Naive thymus-derived CD4-positive, alpha-beta T cell (primary cell): ENCODE data around the gene COL4A1. TPM values are rescaled to one million over a fixed set of nuclear protein-coding genes. Genes with fewer than 3 reads are reported as not detected.

Experiments used
- ATAC-seq: fragments of 150-1000 bp; cut with Tn5 transposase; 2 replicates; pipeline ENCODE4 v1.10.0; 2021; ENCODE audit warnings: mild to moderate bottlenecking, moderate library complexity
- CTCF ChIA-PET: fragments of 350-600 bp; sonication (Branson Sonifier 250); formaldehyde crosslinking; loops from one replicate; lab custom pipeline; 2021; ENCODE audit warnings: antibody characterized with exemption; lab: Charles Lee
- POLR2A ChIA-PET: fragments of 350-600 bp; sonication (Branson Sonifier 250); formaldehyde crosslinking; loops from one replicate; lab custom pipeline; 2021; ENCODE audit warnings: antibody characterized with exemption, inconsistent platforms; lab: Charles Lee
- DNase-seq, 9 donors: peaks; one replicate each; pipeline versions ENCODE4 v3.0.0 to v3.0.0-alpha.2; 2020 to 2022; ENCODE audit warnings: mixed read lengths in 1 of 9
- H3K27ac ChIP-seq: one replicate; pipeline ENCODE4 v1.7.0; 2013; ENCODE audit warnings: mild to moderate bottlenecking, low read depth, low read length, moderate library complexity
- H3K27me3 ChIP-seq, 2 donors: one replicate each; pipeline ENCODE4 v1.7.0; 2013; ENCODE audit warnings: low read length in 2 of 2, mild to moderate bottlenecking in 2 of 2, moderate library complexity in 2 of 2; ENCODE audit not compliant: control insufficient read depth in 2 of 2, insufficient read depth in 2 of 2
- H3K36me3 ChIP-seq, 3 experiments: 1 replicate in 2 of 3; 2 replicates in 1 of 3; pipeline ENCODE4 v1.7.0; 2013; ENCODE audit warnings: low read length in 3 of 3, mild to moderate bottlenecking in 3 of 3, moderate library complexity in 1 of 3; ENCODE audit not compliant: insufficient read depth in 3 of 3, control insufficient read depth in 2 of 3
- H3K4me1 ChIP-seq, 2 donors: one replicate each; pipeline ENCODE4 v1.7.0; 2013; ENCODE audit warnings: low read length in 2 of 2, mild to moderate bottlenecking in 2 of 2, moderate library complexity in 1 of 2; ENCODE audit not compliant: control insufficient read depth in 2 of 2, insufficient read depth in 2 of 2
- H3K4me3 ChIP-seq: 2 replicates; pipeline ENCODE4 v1.7.0; 2013; ENCODE audit warnings: mild to moderate bottlenecking, low read length
- H3K9me3 ChIP-seq, 3 experiments: 1 replicate in 2 of 3; 2 replicates in 1 of 3; pipeline ENCODE4 v1.7.0; 2013; ENCODE audit warnings: low read length in 3 of 3; ENCODE audit not compliant: control insufficient read depth in 2 of 3
- H3K27ac Mint-ChIP-seq, 9 donors: one replicate each; pipeline ENCODE4 v1.8.0; 2020 to 2022; ENCODE audit warnings: mixed read lengths in 9 of 9, mild to moderate bottlenecking in 8 of 9, moderate library complexity in 5 of 9, inconsistent platforms in 2 of 9
- H3K27me3 Mint-ChIP-seq, 5 donors: one replicate each; pipeline ENCODE4 v1.8.0; 2021 to 2022; ENCODE audit warnings: mixed read lengths in 5 of 5, mild to moderate bottlenecking in 1 of 5
- H3K36me3 Mint-ChIP-seq, 5 donors: one replicate each; pipeline ENCODE4 v1.8.0; 2020 to 2022; ENCODE audit warnings: mixed read lengths in 5 of 5, mild to moderate bottlenecking in 3 of 5, inconsistent platforms in 1 of 5
- H3K4me1 Mint-ChIP-seq, 7 donors: one replicate each; pipeline ENCODE4 v1.8.0; 2020 to 2022; ENCODE audit warnings: mixed read lengths in 7 of 7, mild to moderate bottlenecking in 3 of 7, inconsistent platforms in 1 of 7
- H3K4me3 Mint-ChIP-seq, 10 donors: one replicate each; pipeline ENCODE4 v1.8.0; 2020 to 2022; ENCODE audit warnings: mild to moderate bottlenecking in 10 of 10, mixed read lengths in 10 of 10, moderate library complexity in 6 of 10, inconsistent platforms in 2 of 10
- H3K9me3 Mint-ChIP-seq, 11 donors: one replicate each; pipeline ENCODE4 v1.8.0; 2020 to 2022; ENCODE audit warnings: mixed read lengths in 11 of 11, mild to moderate bottlenecking in 4 of 11, inconsistent platforms in 1 of 11, moderate library complexity in 1 of 11
- intact Hi-C, 2 donors: fragments of 100-400 bp; cut with micrococcal nuclease; formaldehyde crosslinking; loops; one replicate each; pipeline ENCODE4 v1.15.1; 2023
- polyA plus RNA-seq, 2 donors: library from polyadenylated mRNA; unstranded; fragments of 300-500 nt; fragmentation: Illumina TruSeq; gene quantifications; one replicate each; pipeline ENCODE4 v1.2.3, GENCODE V29; 2021
- total RNA-seq, 6 experiments: library from RNA in 5 of 6; stranded (reverse) in 5 of 6; gene quantifications; 1 replicate in 5 of 6; 2 replicates in 1 of 6; pipeline ENCODE4 v1.2.3 and lab custom pipeline; 2021 to 2026

Gene COL4A1
- total and polyA plus RNA-seq, 7 experiments from 2014 or later = 0.24 TPM; not detected in 6

DNA sequence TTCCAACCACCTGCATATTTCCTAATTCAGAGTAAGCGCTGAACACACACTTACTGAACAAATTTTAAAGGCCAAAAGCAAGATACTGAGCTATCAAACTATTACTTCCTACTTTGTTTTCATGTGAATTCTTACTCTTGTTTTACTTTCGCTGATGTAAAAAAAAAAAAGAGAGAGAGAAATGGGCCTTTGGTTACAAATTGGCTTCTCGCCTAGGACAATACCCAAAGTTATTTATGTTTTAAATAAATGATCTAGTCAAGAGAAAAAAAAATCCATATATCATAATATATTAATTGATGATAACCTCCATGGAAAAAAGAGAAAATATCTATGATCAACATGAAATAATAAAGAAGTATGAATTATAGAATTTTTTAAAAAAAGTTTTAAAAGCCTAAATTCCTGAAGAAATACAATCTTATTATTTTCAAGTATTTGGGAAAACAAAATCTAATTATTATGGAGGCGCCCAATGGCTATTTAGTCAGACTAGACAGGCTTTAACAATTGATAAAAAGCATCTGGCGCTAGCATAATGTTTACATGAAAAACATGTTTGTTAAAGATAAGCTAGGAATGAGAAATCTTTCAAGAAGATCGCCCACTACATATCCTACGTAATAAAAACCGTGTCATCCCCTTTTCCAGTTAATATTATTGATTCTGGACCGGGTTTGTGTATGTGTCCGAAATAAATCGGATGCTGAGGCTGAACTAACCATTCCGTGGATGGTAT lies 9.0 kb downstream of the COL4A1 start:
- Histone ChIP-seq H3K36me3 (no peaks in the 10 kb centered on the region), H3K27me3 (peaks cover 0 to 3% of the 10 kb centered on the region in 2 donors), H3K4me1 (no peaks in the 10 kb centered on the region), H3K27ac (no peak overlapping the region), H3K4me3 (no peak overlapping the region), H3K9me3 (no peaks in the 10 kb centered on the region)
- ATAC-seq (no peak), DNase-seq (no peak)
- intact Hi-C loops = no loop called here
- CTCF ChIA-PET = no interaction called here
- POLR2A ChIA-PET = no interaction called here
- no peak overlapping the region for H3K4me3 Mint-ChIP-seq
- H3K36me3 Mint-ChIP-seq = no peaks in the 10 kb centered on the region
- H3K27me3 Mint-ChIP-seq = peaks cover 53 to 64% (median 56%) of the 10 kb centered on the region in 5 donors
- H3K4me1 Mint-ChIP-seq = peaks cover 0 to 7% (median 0%) of the 10 kb centered on the region in 7 donors
- H3K27ac Mint-ChIP-seq = no peak overlapping the region
- H3K9me3 Mint-ChIP-seq = peaks cover 0 to 3% (median 0%) of the 10 kb centered on the region in 11 donors

DNA sequence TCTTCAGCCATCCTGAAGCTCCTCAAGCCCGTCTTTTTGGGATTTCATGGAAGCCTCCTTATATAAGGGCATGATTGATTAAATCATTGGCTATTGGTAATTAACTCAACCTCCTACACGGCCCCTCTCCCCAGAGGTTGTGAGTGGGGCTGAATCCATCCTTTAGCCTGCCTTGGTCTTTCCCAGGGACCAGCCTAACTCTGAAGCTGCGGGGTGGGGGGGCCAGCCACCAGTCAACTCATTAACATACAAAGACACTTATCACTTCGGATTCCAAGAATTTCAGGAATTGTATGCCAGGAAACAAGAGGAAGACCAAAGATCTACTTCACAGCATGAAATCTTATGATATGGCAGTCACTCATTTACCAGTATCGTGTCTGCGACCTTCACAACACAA lies 9.9 kb downstream of the COL4A1 start:
- Histone ChIP-seq H3K36me3 (no peaks in the 10 kb centered on the region), H3K27ac (no peak overlapping the region), H3K4me3 (no peak overlapping the region), H3K4me1 (no peaks in the 10 kb centered on the region), H3K27me3 (peaks cover 0 to 3% of the 10 kb centered on the region in 2 donors), H3K9me3 (no peaks in the 10 kb centered on the region)
- peaks cover 0 to 7% (median 0%) of the 10 kb centered on the region in 7 donors for H3K4me1 Mint-ChIP-seq
- no peak overlapping the region for H3K4me3 Mint-ChIP-seq
- DNase-seq (no peak), ATAC-seq (no peak)
- peaks cover 46 to 63% (median 57%) of the 10 kb centered on the region in 5 donors for H3K27me3 Mint-ChIP-seq
- no peaks in the 10 kb centered on the region for H3K36me3 Mint-ChIP-seq
- H3K9me3 Mint-ChIP-seq = peaks cover 0 to 6% (median 0%) of the 10 kb centered on the region in 11 donors
- ChIA-PET CTCF (no interaction called here), POLR2A (no interaction called here)
- intact Hi-C loops = no loop called here
- H3K27ac Mint-ChIP-seq = no peak overlapping the region

DNA sequence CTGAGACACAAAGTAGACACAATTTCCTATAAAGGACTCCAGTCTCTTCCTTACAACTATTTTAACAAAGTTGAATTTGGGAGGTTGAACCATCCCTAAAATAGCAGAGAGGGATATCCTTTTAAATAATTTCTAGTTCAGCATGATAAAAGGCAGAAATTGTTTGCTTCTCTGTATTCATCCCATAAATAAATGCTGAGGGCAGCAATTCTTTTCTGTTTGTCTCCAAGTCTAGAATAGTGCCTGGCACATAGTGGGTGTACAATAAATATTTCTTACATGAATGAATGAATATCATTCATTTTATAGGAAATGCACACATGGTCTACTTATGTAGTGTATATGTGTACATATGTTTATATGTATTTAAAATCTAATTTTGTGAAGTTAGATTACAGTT lies 12.3 kb downstream of the COL4A1 start:
- H3K4me1 Mint-ChIP-seq = peaks cover 0 to 7% (median 0%) of the 10 kb centered on the region in 7 donors
- H3K4me3 Mint-ChIP-seq = no peak overlapping the region
- Histone ChIP-seq H3K36me3 (no peaks in the 10 kb centered on the region), H3K9me3 (no peaks in the 10 kb centered on the region), H3K27me3 (peaks cover 0 to 3% of the 10 kb centered on the region in 2 donors), H3K4me3 (no peak overlapping the region), H3K4me1 (no peaks in the 10 kb centered on the region), H3K27ac (no peak overlapping the region)
- POLR2A ChIA-PET = no interaction called here
- no peak for DNase-seq
- peaks cover 29 to 52% (median 50%) of the 10 kb centered on the region in 5 donors for H3K27me3 Mint-ChIP-seq
- H3K27ac Mint-ChIP-seq = no peak overlapping the region
- CTCF ChIA-PET = no interaction called here
- intact Hi-C loops = no loop called here
- no peak for ATAC-seq
- no peaks in the 10 kb centered on the region for H3K36me3 Mint-ChIP-seq
- peaks cover 0 to 5% (median 0%) of the 10 kb centered on the region in 11 donors for H3K9me3 Mint-ChIP-seq

DNA sequence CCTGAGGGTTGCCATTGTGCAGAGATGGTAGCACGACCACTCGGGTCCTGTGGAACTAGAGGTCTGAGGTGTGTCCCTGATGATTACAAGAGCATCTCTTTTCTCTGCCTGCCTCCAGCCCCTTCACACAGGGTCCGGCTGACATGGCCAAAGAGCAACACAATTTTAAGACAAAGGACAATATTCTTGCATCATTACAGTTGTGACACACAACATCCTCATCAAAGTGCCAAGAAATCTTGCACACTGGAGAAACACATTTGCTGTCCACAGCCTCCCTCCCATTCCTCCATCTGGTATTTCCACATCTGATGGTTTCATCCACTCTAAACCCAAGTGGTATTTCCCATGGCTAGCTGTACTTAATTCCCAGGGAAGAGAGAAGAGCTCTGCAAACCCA lies 12.8 kb downstream of the COL4A1 start:
- Histone ChIP-seq H3K9me3 (no peaks in the 10 kb centered on the region), H3K27ac (no peak overlapping the region), H3K4me1 (no peaks in the 10 kb centered on the region), H3K27me3 (peaks cover 0 to 3% of the 10 kb centered on the region in 2 donors), H3K36me3 (no peaks in the 10 kb centered on the region), H3K4me3 (no peak overlapping the region)
- peaks cover 0 to 7% (median 0%) of the 10 kb centered on the region in 7 donors for H3K4me1 Mint-ChIP-seq
- ATAC-seq = no peak
- intact Hi-C loops = no loop called here
- H3K9me3 Mint-ChIP-seq = peaks cover 0 to 5% (median 0%) of the 10 kb centered on the region in 11 donors
- H3K36me3 Mint-ChIP-seq = no peaks in the 10 kb centered on the region
- ChIA-PET POLR2A (no interaction called here), CTCF (no interaction called here)
- no peak overlapping the region for H3K27ac Mint-ChIP-seq
- no peak for DNase-seq
- H3K27me3 Mint-ChIP-seq = peaks cover 29 to 52% (median 46%) of the 10 kb centered on the region in 5 donors
- H3K4me3 Mint-ChIP-seq = no peak overlapping the region

DNA sequence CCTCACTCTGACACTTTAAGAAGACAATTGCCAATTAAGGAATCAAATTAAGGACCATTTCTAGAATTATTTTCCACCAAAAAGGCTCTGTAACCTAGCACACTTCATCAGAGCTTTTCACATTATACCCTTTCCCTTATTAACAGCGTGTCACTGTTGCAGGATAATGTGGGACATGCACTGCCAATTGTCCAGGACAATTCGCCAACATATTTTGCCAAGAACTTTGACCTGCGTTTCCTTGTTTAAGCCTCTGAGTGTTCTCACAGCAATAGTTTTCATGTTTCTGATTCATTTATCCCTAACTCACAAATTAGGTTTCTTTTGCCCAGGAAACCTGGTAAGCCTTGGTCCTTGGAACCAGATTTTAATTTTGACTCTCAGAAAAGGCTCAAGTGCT lies 13.3 kb downstream of the COL4A1 start:
- no peak overlapping the region for H3K27ac ChIP-seq
- H3K4me3 ChIP-seq = no peak overlapping the region
- H3K36me3 ChIP-seq = no peaks in the 10 kb centered on the region
- Mint-ChIP-seq H3K27ac (no peak overlapping the region), H3K27me3 (peaks cover 29 to 50% (median 42%) of the 10 kb centered on the region in 5 donors), H3K4me3 (no peak overlapping the region), H3K4me1 (peaks cover 0 to 6% (median 0%) of the 10 kb centered on the region in 7 donors), H3K9me3 (peaks cover 0 to 5% (median 0%) of the 10 kb centered on the region in 11 donors), H3K36me3 (no peaks in the 10 kb centered on the region)
- ChIA-PET POLR2A (no interaction called here), CTCF (interaction anchor here (0.6 kb wide), 1 partner anchor 222 kb away, joined by 3 read pairs; no protein-coding TSS in a partner anchor)
- no peaks in the 10 kb centered on the region for H3K27me3 ChIP-seq
- no peaks in the 10 kb centered on the region for H3K4me1 ChIP-seq
- no peaks in the 10 kb centered on the region for H3K9me3 ChIP-seq
- no peak for ATAC-seq
- intact Hi-C loops = no loop called here
- no peak for DNase-seq

DNA sequence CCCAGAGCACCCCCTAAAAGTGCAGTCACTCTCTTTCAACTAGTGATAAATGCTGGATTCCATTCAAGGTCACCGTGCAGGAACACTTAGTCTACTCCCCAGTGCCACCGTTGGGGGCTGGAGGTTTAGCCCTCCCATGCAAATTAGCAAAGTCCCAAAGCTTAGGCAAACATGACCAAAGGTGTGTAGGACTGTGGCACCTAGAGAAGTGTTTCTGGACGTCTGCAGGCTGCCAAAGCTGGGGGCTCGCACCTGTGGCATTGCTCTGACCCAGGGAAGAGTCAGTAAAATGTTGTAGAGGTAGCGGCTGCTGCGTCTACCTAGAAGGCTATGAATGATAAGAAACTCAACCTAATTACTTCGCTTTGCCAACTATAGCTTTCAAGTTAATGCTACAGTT lies 13.9 kb downstream of the COL4A1 start:
- Histone ChIP-seq H3K27me3 (no peaks in the 10 kb centered on the region), H3K4me3 (no peak overlapping the region), H3K4me1 (no peaks in the 10 kb centered on the region), H3K27ac (no peak overlapping the region), H3K36me3 (no peaks in the 10 kb centered on the region), H3K9me3 (no peaks in the 10 kb centered on the region)
- H3K9me3 Mint-ChIP-seq = peaks cover 0 to 5% (median 0%) of the 10 kb centered on the region in 11 donors
- intact Hi-C loops = no loop called here
- no peaks in the 10 kb centered on the region for H3K36me3 Mint-ChIP-seq
- peaks cover 0 to 6% (median 0%) of the 10 kb centered on the region in 7 donors for H3K4me1 Mint-ChIP-seq
- H3K27ac Mint-ChIP-seq = no peak overlapping the region
- DNase-seq (no peak), ATAC-seq (no peak)
- no peak overlapping the region for H3K4me3 Mint-ChIP-seq
- H3K27me3 Mint-ChIP-seq = peaks cover 27 to 48% (median 37%) of the 10 kb centered on the region in 5 donors
- POLR2A ChIA-PET = no interaction called here
- CTCF ChIA-PET = interaction anchor here (0.6 kb wide), 1 partner anchor 221 kb away, joined by 3 read pairs; no protein-coding TSS in a partner anchor
